PFSK-1 (cell line): ENCODE results near the gene ACIN1.

ENCODE experiments used
- FOXP2 ChIP-seq: optimal IDR thresholded peaks from 2 replicates; pipeline ENCODE3; 2011; ENCODE audit warnings: borderline replicate concordance, control low read depth, inconsistent platforms; ENCODE audit not compliant: insufficient read depth; ENCODE audit errors: extremely low read length, extremely low read depth
- POLR2AphosphoS5 ChIP-seq: IDR thresholded peaks from 2 replicates; pipeline ENCODE4 v1.6.1; 2012; ENCODE audit warnings: low read depth, mild to moderate bottlenecking, control low read depth, low read length, moderate library complexity
- REST ChIP-seq, 2 experiments: IDR thresholded peaks; 2 replicates each; pipeline versions ENCODE4 v1.6.1 to v1.8.0; 2011 to 2012; ENCODE audit warnings: low read depth in 2 of 2, low read length in 2 of 2, control low read depth in 1 of 2, inconsistent platforms in 1 of 2, mild to moderate bottlenecking in 1 of 2, moderate library complexity in 1 of 2; ENCODE audit not compliant: insufficient read depth in 1 of 2
- SIN3A ChIP-seq: IDR thresholded peaks from 2 replicates; pipeline ENCODE4 v1.6.1; 2012; ENCODE audit warnings: mild to moderate bottlenecking, low read length, moderate library complexity, borderline replicate concordance; ENCODE audit not compliant: insufficient read depth
- TAF1 ChIP-seq: IDR thresholded peaks from 2 replicates; pipeline ENCODE4 v1.6.1; 2012; ENCODE audit warnings: low read length, control low read depth, borderline replicate concordance; ENCODE audit not compliant: insufficient read depth

ACIN1 gene

GRCh38 chr14:23140371-23140770, 45.4 kb upstream of the ACIN1 start:
- TF ChIP-seq FOXP2 (no peak), REST (IDR thresholded peaks at IDR 0.05; ENCODE audit: insufficient read depth in 1 of 2, low read depth in 2 of 2, low read length in 2 of 2) (no peak), POLR2AphosphoS5 (no peak), SIN3A (no peak)

GRCh38 chr14:23139874-23140273, 44.9 kb upstream of the ACIN1 start:
- TF ChIP-seq POLR2AphosphoS5 (no peak), TAF1 (no peak), REST (IDR thresholded peaks at IDR 0.05; ENCODE audit: insufficient read depth in 1 of 2, low read depth in 2 of 2, low read length in 2 of 2) (no peak), FOXP2 (no peak), SIN3A (no peak)

- no peak for TF ChIP-seq POLR2AphosphoS5
- no peak for TF ChIP-seq SIN3A
- no peak for TF ChIP-seq TAF1
- no peak for TF ChIP-seq REST (IDR thresholded peaks at IDR 0.05; ENCODE audit: insufficient read depth in 1 of 2, low read depth in 2 of 2, low read length in 2 of 2)
- no peak for TF ChIP-seq FOXP2
Observed at GRCh38 chr14:23137813-23138535, 43.0 kb upstream of the ACIN1 start.

GRCh38 chr14:23137192-23137812, 42.4 kb upstream of the ACIN1 start:
- TF ChIP-seq SIN3A = no peak
- no peak for TF ChIP-seq REST (IDR thresholded peaks at IDR 0.05; ENCODE audit: insufficient read depth in 1 of 2, low read depth in 2 of 2, low read length in 2 of 2)
- TF ChIP-seq TAF1 = no peak
- TF ChIP-seq FOXP2 = no peak
- TF ChIP-seq POLR2AphosphoS5 = no peak
